DLD1 (cell line): ENCODE results near the gene TXNDC2.
"Not testable (repeated sequence)": the region's sequence is repeated elsewhere in the genome, so short reads cannot be mapped to it uniquely, and the experiment has no call there.

Experiments used
- in situ Hi-C: cut with HindIII; loops from 2 replicates; pipeline ENCODE4 v1.10.0; 2017; ENCODE audit warnings: low sequenced_read_pairs

The TXNDC2 gene

DNA sequence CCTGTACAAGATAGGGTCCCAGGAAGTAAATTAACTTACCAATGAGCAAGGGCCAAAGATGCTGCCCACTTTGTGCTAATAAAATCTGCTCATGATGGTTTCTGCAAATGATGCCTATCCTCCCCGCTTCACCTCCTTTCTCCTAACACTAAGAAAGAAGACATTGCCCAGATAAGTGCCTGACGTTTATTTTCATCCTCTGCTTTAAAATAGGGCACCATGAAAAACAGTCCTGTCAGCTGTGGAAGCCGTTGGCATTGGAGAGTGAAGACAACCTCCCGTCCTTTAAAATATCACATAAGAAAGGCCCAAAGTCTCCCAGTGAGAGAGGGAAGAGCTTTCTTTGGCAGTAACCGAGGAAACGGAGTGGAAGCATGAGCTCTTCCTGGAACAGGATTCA, 1.7 kb upstream of the TXNDC2 start:
- in situ Hi-C loops: no loop called here

DNA sequence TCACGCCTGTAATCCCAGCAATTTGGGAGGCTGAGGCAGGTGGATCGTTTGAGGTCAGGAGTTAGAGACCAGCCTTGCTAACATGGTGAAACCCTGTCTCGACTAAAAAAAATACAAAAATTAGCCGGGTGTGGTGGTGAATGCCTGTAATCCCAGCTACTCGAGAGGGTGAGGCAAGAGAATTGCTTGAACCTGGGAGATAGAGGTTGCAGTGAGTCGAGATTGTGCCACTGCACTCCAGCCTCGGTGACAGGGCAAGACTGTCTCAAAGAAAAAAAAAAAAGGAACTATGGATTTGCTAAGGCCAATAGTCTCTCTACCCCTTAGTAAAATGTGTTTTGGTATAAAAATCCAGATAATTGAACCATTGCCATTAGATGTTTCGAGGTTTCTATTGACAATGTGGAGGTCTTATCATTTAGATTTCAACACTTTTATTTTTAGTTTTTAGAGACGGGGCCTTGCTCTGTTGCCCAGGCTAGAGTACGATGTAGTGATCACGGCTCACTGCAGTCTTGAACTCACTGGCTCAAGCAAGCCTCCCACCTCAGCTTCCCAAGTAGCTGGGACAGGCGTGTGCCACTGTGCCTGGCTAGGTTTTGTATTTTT, 1.1 kb upstream of the TXNDC2 start:
- in situ Hi-C loops: no loop called here

DNA sequence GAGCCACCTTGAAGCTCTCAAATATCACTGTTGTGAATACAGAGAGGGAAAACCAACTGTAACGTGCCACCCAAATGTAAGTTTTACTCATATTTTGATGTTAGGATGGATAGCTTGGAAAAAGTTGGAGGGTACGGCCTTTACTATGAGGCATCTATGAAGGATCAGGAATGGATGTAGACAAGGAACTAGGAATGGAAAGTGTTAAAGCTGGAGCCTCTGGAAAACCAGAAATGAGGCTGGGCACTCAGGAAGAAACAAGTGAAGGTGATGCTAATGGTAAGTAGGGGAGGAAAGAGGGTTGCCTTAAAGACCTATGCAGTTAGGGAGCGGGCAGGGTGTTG, 204 bp downstream of the TXNDC2 start:
- in situ Hi-C loops: no loop called here

DNA sequence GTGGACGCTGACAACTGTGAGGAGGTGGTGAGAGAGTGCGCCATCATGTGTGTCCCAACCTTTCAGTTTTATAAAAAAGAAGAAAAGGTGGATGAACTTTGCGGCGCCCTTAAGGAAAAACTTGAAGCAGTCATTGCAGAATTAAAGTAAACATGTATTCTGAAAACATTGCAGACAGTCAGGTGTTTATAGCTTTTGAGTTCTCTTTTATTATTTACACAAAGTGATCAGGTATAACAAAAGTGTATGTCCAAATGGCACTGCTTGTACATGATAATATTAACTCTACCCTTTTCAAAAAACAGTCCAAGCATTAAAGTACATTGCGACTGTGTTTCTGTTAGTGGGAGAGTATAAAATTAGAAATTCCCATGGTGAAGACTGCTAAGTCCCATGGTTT, 2.2 kb downstream of the TXNDC2 start:
- in situ Hi-C loops: no loop called here

DNA sequence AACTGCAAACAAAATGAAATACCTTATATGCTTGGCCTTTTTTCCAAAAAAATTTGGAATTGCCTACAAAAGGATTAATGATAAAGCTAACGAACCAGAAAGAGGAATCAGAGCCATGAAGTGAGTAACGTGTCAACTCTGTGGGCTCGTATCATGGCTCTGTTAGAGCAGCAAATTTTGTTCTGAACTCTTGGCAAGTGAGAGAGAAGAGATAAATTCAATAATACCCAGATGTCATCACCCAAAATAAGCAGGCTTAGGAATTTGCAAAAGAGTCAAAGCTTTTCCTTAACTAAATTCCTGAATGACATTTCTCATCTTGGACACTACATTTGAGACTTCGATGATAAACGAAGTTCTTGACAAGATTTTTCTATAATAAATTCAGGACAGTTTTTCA, 4.4 kb downstream of the TXNDC2 start:
- in situ Hi-C loops: no loop called here

DNA sequence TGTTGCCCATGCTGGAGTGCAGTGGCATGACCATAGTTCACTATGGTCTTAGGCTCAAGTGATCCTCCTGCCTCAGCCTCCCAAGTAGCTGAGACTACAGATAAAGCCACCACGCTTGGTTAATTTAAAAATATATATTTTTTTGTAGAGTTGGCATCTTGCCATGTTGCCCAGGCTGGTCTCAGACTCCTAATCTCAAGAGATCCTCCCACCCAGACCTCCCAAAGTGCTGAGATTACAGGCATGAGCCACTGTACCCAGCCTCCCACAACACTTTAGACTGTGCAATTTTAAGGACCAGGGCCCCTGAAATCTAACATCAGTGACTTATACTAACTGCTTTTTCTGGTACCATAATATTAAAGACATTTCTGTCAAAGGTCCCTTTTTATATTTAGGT, 5.2 kb downstream of the TXNDC2 start:
- in situ Hi-C loops: no loop called here

DNA sequence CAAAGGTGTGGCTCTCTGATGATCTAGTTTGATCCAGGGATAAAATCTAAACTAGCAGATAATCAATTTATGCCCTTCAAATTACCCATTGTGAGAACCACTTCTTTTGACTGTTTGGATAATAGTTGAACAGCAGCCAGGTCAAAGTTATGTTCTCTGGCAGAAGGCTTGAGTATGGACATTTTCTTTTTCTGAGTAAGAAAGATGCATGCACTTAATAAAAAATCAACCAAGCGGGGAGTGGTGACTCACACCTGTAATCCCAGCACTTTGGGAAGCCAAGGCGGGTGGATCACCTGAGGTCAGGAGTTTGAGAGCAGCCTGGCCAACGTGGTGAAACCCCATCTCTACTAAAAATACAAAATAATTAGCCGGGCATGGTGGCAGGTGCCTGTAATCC, 5.7 kb downstream of the TXNDC2 start:
- in situ Hi-C loops: not testable (repeated sequence)

DNA sequence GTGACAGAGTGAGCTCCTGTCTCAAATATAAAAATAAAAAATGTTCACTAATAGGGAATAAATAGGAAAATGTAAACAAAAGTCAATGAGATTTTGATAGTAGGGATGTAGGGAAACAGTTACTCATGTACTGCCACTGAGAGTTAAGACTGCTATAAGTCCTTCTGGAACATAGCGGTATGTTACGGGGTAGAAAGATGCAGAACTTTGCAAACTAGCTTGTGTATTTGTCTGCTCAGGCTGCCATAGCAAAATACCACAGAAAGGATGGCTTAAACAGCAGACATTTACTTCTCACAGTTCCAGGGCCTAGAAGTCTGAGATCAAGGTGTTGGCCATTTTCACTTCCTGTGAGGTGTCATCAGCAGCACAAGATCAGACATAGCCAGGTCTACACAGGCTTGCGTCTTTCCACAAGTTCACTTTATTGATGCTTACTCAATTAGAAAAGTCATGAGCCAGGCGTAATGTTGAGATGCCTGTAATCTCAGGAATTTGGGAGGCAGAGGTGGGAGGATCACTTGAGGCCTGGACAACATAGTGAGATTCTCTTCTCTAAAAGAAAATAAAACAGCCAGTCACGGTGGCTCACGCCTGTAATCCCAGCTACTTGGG, 8.8 kb downstream of the TXNDC2 start:
- in situ Hi-C loops: no loop called here

DNA sequence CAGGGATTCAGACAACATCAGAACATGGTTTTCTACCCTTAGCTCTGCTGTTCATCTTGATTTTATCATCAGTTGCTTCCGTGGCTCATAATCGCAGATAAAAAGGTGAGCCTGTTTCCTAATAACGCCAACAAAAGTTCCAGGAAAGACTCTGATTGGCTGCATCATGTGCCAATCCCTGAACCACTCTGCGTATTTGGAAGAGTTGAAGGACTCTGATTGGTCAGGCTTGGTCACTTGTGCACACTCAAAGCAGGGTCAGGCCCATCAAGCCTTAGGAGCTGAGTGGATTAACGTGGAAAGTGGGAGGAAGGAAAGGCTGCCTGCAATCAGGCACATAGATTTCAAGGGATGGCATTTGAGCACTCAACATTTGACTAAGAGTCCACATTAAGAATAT, 11.4 kb downstream of the TXNDC2 start:
- in situ Hi-C loops: no loop called here

DNA sequence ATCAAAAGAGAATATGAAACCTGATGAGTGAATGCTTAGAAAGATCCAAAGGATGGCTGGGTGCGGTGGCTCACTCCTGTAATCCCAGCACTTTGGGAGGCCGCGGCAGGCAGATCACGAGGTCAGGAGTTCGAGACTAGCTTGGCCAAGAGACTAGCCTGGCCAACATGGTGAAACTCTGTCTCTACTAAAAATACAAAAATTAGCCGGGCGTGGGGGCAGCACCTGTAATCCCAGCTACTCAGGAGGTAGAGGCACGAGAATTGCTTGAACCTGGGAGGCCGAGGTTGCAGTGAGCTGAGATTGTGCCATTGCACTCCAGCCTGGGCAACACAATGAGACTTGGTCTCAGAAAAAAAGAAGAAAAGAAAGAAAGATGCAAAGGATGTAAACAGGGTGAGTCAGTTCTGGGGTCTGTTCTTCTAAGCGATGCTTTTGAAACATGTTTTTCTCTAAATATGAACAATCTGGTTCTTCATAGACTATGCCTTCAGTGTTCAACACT, 12.1 kb downstream of the TXNDC2 start:
- in situ Hi-C loops: not testable (repeated sequence)

DNA sequence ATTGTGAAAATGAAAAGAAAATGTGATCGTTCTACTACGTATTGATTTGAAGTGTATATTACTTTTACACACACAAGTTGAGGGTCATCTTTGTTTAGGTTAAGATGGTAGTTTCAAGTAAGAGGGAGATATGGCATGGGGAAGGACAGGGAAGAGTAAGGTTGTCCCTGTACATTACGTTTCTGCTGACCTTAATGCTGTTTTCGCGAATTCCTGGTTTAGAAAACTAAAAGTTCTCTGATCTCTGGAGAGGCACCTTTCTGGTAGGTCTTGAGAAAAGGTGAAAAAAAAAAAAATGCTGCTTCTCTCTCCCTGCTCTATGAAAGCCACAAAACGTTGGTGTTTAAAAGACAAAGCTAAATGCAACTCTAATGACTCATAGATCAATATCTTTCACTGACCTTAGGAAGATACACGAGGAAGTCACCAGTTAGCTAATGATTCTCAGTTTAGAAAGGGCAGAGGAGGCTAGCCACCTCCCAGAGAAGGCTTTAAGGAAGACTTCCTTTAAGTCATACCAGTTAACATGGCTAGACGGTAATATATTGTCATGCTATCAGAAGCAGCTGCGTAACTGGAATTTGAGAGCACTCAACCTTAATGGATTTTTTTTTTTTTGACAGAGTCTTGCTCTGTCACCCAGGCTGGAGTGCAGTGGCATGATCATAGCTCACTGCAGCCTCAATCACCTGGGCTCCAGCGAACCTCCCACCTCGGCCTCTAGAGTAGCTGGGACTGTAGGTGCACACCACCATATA, 13.2 kb downstream of the TXNDC2 start:
- in situ Hi-C loops: no loop called here

DNA sequence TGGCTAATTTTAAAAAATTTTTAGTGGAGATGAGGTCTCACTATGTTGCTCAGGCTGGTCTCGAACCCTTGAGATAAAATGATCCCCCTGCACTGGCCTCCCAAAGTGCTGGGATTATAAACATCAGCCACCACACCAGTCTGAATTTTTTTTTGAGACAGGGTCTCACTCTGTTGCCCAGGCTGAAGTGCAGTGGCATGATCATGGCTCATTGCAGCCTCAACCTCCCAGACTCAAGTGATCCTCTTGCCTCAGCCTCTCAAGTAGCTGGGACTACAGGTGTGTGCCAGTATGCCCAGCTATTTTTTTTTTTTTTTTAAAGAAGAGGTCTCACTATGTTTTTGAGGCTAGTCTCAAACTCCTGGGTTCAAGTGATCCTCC, 13.8 kb downstream of the TXNDC2 start:
- in situ Hi-C loops: not testable (repeated sequence)

DNA sequence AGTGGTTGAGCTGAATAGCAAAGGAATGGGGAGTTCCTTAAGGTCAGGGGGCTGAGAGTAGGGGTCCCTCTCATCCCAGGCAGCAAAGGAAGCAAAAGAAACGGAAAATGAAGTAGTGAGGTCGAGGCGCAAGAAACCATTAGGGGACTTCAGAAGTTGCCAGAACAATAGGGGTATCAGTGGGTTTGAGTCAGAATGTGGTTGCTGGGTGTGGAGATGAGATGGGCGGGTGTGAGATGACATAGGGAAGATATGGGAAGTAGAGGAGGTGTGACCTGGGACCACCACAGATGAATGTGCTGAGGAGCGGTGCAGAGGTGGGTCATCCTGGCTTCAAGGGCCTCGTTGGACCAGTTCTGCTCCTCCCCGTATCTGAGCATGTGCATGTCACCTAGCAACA, 14.9 kb downstream of the TXNDC2 start:
- in situ Hi-C loops: no loop called here

DNA sequence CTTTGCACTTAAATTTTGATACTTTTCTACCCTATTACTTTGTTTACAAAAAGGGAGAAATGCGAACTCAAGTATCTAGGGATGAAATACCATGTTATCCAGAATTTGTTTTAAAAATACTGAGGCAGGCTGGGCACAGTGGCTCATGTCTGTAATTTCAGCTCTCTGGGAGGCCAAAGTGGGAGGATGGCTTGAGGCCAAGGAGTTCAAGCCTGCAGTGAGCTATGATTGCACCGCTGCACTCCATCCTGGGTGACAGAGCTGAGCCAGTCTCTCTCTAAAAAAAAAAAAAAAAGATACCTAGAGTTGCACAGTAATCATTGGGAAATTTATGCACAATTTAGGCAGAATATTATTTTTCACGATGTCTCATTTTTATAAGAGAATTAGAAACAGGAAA, 15.6 kb downstream of the TXNDC2 start:
- in situ Hi-C loops: no loop called here

DNA sequence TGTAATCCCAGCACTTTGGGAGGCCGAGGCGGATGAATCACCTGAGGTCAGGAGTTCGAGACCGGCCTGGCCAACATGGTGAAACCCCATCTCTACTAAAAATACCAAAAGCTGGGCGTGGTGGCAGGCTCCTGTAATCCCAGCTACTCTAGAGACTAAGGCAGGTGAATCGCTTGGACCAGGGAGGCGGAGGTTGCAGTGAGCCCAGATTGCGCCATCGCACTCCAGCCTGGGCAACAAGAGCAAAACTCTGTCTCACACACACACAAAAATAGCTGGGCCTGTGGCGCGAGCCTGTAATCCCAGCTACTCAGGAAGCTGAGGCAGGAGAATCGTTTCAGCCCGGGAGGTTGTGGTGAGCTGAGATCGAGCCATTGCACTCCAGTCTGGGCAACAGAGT, 16.5 kb downstream of the TXNDC2 start:
- in situ Hi-C loops: not testable (repeated sequence)

DNA sequence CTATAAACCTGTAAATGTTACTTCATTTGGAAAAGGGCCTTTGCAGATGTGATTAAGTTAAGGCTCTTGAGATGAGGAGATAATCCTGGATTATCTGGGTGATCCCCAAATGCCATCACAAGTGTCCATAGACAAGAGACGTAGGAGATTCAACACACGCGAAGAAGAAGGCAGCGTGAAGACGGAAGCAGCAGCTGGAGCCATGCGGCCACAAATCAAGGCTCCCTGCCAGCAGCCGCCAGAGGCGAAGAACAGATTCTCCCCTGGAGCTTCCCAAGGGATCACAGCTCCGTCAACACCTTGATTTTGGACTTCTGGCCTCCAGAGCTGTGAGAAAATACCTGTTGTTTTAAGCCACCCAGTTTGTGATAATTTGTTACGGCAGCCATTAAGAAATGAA, 17.1 kb downstream of the TXNDC2 start:
- in situ Hi-C loops: no loop called here

DNA sequence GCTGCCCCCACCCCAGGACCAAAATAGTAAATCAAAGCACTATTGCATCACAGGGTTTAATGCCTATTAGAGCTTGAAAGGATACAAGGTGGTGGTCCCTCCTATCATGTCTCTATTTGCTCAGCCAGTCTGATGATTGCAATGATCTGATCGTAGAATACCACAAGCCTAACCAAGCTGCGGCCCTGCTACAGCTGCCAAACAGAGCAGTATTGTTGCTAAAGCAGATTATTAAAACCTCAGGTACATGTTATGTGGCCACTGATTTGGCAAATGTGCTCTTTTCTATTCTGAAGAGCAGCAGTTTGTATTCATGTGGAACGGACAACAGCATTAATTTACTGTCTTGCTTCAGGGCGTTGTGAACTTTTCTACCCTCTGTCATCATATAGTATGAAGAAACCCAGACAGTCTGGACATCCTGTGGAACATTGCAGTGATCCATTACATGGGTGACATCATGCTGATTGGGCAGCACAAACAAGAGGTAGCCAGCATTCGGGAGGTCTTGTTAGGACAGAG, 19.7 kb downstream of the TXNDC2 start:
- in situ Hi-C loops: no loop called here

DNA sequence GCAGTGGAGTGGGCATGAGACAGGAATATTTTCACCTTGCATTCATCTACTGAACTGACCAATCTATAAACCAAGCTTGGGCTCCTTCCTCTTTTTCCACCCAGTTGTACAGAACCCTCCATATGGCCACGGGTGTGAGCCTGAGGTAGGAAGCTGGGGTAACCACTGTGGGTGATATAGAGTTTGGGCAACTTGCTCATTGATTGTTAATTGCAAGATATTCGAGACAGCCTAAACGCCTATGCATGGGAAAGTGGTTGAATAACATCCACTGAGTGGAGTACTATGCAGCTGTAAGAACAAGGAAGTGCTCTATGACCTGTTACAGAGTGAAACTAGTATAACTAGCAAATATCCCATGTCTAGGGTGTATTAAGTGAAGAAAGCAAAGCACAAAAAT, 20.7 kb downstream of the TXNDC2 start:
- in situ Hi-C loops: no loop called here

DNA sequence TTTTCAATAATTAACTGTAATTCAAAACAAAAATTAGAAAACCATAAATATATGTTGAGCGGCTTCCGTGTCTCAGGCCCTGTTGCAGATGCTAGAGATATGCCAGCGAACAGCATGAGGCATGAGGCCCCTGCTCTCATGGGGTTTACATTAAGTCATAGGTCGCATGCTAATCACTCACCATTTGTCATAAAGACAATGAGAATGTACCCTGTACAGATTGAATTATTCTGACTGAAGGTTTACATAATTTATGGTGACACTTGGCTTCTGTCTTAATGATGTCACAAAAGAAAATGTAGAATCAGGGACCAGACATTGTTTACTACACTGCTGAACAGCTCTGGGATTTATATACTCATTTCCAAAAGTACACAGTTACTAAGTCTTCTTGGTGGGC, 22.1 kb downstream of the TXNDC2 start:
- in situ Hi-C loops: no loop called here

DNA sequence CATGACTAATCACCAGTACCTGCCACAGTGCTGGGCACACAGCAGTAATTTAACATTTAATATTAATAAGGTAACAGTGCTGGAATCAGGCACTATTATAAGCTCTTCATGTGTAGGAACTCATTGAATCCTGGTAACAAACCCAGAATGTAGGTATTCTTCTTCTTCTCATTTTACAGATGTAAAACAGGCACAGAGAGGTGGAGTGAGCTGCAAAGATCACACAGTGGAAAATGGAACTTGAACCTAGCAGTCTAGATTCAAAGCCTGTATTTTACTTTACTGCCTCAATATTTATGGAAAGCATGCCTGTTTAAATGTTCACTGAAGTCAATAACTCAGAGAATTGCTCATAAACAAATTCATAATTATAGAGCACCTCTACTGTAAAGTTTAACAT, 24.3 kb downstream of the TXNDC2 start:
- in situ Hi-C loops: no loop called here

DNA sequence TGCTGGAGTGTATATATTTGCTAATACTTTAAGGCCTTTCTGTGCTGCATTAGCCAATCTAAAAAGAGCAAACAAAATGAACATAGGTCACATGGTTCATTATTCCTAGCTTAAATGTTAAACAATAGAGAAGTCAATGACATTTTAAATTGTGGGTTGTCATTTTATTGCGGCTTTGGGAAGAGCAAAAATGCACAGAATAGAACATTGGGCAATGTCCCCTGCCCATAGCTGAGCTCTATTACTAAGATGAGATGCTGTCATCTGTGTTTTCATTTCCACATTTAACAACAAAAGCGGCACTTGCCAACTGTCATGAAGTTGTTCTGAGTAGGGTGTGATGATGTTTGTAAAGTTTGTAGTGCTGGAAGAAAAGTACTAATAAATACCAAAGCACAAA, 24.9 kb downstream of the TXNDC2 start:
- in situ Hi-C loops: no loop called here

DNA sequence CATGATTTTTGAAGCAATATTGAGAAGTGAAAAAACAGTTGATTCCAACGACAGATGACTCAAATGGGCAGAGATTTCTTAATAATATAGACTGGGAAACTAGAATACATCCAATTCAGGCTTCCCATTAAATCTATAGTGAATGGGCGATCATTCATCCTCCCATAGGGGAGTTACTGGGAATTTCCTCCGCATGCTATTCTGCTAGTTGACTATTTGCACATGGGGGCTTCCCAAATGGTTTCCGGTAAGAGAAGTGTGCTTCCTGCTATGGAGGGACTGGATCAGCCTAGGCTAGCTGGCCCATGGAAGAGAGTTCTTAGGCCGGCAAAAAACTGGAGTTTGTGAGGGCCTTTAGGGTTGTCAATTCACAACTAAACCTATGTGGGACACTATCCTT, 25.5 kb downstream of the TXNDC2 start:
- in situ Hi-C loops: no loop called here
